ENCODE measurements around the gene ERMARD.

The ERMARD gene

GRCh38 chr6:169783971-169784820 lies 32.8 kb downstream of the ERMARD start:
- no peak for DNase-seq (ENCODE audit: low read depth)

GRCh38 chr6:169784821-169785340 lies 33.5 kb downstream of the ERMARD start:
- no peak for DNase-seq (ENCODE audit: low read depth)

GRCh38 chr6:169785566-169785965 lies 34.1 kb downstream of the ERMARD start:
- DNase-seq (ENCODE audit: low read depth): no peak

GRCh38 chr6:169786349-169786748 lies 34.9 kb downstream of the ERMARD start:
- DNase-seq (ENCODE audit: low read depth): no peak

- DNase-seq (ENCODE audit: low read depth): no peak
Measured at GRCh38 chr6:169787797-169788196, 36.4 kb downstream of the ERMARD start.

GRCh38 chr6:169788809-169789145 lies 37.4 kb downstream of the ERMARD start:
- no peak for DNase-seq (ENCODE audit: low read depth)

- no peak for DNase-seq (ENCODE audit: low read depth)
Measured at GRCh38 chr6:169789146-169789943, 37.9 kb downstream of the ERMARD start.

GRCh38 chr6:169789944-169790927 lies 38.8 kb downstream of the ERMARD start:
- DNase-seq (ENCODE audit: low read depth): peak; percentile 58

GRCh38 chr6:169791721-169792131 lies 40.3 kb downstream of the ERMARD start:
- no peak for DNase-seq (ENCODE audit: low read depth)

GRCh38 chr6:169792306-169793015 lies 41.0 kb downstream of the ERMARD start:
- DNase-seq (ENCODE audit: low read depth): no peak

GRCh38 chr6:169793408-169793807 lies 42.0 kb downstream of the ERMARD start:
- no peak for DNase-seq (ENCODE audit: low read depth)

- no peak for DNase-seq (ENCODE audit: low read depth)
Measured at GRCh38 chr6:169794317-169795055, 43.1 kb downstream of the ERMARD start.

- no peak for DNase-seq (ENCODE audit: low read depth)
Measured at GRCh38 chr6:169795196-169795595, 43.8 kb downstream of the ERMARD start.

GRCh38 chr6:169798764-169799473 lies 47.5 kb downstream of the ERMARD start:
- DNase-seq (ENCODE audit: low read depth): no peak

GRCh38 chr6:169799474-169799926 lies 48.1 kb downstream of the ERMARD start:
- no peak for DNase-seq (ENCODE audit: low read depth)

GRCh38 chr6:169800116-169800667 lies 48.8 kb downstream of the ERMARD start:
- no peak for DNase-seq (ENCODE audit: low read depth)

- no peak for DNase-seq (ENCODE audit: low read depth)
Measured at GRCh38 chr6:169800668-169801395, 49.4 kb downstream of the ERMARD start.

- no peak for DNase-seq (ENCODE audit: low read depth)
Measured at GRCh38 chr6:169801396-169802160, 50.2 kb downstream of the ERMARD start.

Measured in activated gamma-delta T cell treated with anti-CD3 and anti-CD28 coated beads, Interleukin-2, amount 50 U/mL, for 16 hours (primary cell).